ENCODE data around the gene GNAZ. TPM values are rescaled to one million over a fixed set of nuclear protein-coding genes. Genes with fewer than 3 reads are reported as not detected.

The GNAZ gene
- polyA plus RNA-seq, 2 of the 4 experiments (the other 2 are of a cell fraction) = 1.9 to 2.5 TPM

DNA sequence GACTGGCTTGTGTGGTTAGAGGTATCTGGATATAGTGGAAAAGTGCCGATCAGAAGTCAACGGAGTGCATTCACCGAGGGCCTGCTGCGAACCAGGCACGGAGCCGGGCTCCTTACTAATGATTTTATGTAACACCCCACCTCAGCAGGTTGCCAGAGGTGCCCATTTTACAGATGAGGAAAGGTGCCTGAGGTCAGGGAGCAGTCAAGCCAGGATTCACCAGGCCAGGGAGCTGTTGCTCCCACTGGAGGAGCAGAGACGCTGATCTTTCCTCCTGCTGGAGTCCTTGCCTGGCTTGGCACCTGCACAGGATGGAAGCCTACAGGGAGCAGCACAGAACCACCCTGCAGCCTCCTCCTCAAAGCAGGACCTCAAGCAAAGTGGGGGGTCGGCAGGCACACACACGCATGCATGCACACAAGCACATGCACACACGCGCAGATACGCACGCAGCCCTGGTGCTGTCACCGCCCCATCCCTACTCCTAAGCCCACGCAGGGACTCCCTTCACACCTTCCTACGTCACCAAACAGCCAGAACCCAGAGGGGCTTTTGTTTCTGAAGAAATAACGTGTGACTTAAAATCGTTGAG, 55.3 kb downstream of the GNAZ start:
- Histone ChIP-seq H3K4me3 (no peak overlapping the region), H3K4me1 (no peaks in the 10 kb centered on the region), H3K4me2 (no peak overlapping the region), H3K27ac (no peak overlapping the region), H3K9me3 (no peaks in the 10 kb centered on the region)
- FAIRE-seq (no peak), DNase-seq (ENCODE audit: low read depth in 1 of 2, low spot score in 1 of 2) (no peak), ATAC-seq (no peak)
- TF ChIP-seq NR3C1 (IDR thresholded peaks at IDR 0.05) (no peak), HOXA7 (CRISPR knock-in tag; IDR thresholded peaks at IDR 0.05) (no peak), CEBPB (IDR thresholded peaks at IDR 0.05) (no peak), ZC3H11A (IDR thresholded peaks at IDR 0.05) (no peak), POLR2A (IDR thresholded peaks at IDR 0.05; ENCODE audit: low read length) (no peak), RCOR1 (IDR thresholded peaks at IDR 0.05; ENCODE audit: low read depth, low read length) (no peak), MAZ (IDR thresholded peaks at IDR 0.05; ENCODE audit: borderline replicate concordance, low read depth, low read length) (no peak), MAFK (IDR thresholded peaks at IDR 0.05; ENCODE audit: partially characterized antibody) (no peak)
- TF ChIP-seq, protein P1, sequence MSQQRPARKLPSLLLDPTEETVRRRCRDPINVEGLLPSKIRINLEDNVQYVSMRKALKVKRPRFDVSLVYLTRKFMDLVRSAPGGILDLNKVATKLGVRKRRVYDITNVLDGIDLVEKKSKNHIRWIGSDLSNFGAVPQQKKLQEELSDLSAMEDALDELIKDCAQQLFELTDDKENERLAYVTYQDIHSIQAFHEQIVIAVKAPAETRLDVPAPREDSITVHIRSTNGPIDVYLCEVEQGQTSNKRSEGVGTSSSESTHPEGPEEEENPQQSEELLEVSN (IDR thresholded peaks at IDR 0.05; ENCODE audit: borderline replicate concordance, low read depth) = no peak
- WGBS (ENCODE audit: missing lambda C conversion rate) = 77% methylated on average over 14 of the region's 18 CpGs
- POLR2A ChIA-PET = no interaction called here
- CTCF ChIA-PET = interaction anchor here (8.7 to 9.6 kb wide), 2 partner anchors 167 kb away, joined by 144 to 314 read pairs; no protein-coding TSS in a partner anchor

DNA sequence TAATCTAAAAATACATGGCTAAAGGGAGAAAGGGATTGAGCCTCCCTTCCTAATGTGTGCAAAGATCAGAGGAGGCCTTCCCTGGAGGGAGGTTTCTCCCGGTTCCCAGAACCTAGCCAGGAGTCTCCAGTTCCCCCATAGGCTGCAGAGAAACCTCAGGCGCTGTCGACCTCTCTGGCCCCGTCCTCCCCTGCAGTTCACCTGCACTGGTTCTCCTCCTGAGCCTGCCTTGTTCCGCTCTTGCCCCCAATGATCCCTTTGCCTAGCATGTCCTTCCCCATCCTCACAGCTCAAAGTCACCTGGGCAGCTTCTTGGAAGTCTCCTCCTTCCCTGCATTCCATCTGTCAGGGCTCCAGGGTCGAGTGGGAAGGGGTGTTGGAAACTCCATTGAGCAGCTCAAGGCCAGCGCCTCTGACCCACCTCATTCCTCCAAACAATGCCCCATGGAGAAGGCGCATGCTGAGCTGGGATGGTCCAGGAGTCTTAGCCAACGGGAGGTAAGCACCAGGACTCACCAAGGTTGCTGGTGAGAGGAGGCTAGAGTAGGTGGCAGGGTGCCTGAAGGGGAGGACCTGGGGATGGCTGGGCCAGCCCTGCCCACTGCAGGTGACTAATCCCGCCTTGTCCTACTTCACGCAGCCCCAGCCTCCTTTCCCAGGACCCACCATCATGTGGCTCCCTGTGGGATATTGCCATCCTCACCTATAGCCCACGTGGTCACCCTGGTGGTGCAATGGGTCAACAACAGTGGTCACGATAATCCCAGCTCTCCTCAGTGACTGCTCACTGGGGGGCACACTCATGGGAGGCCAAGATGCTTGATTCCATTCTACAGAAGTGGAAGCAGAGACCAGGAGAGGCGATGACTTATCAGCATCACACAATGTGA, 56.1 kb downstream of the GNAZ start:
- H3K27ac ChIP-seq = no peak overlapping the region
- POLR2A ChIA-PET = no interaction called here
- TF ChIP-seq FOSL2 (IDR thresholded peaks at IDR 0.05) (no peak), FOSL2 (CRISPR knock-in tag; IDR thresholded peaks at IDR 0.05) (no peak), GATA3 (IDR thresholded peaks at IDR 0.05; ENCODE audit: borderline replicate concordance) (no peak), JUNB (IDR thresholded peaks at IDR 0.05) (no peak), SMC3 (IDR thresholded peaks at IDR 0.05) (no peak), KDM5A (IDR thresholded peaks at IDR 0.05) (no peak), ZSCAN20 (CRISPR knock-in tag; IDR thresholded peaks at IDR 0.05) (no peak), KDM1A (IDR thresholded peaks at IDR 0.05; ENCODE audit: low read depth) (no peak), ZNF302 (CRISPR knock-in tag; IDR thresholded peaks at IDR 0.05) (no peak), CEBPB (IDR thresholded peaks at IDR 0.05) (no peak), FOXS1 (CRISPR knock-in tag; IDR thresholded peaks at IDR 0.05) (no peak), POLR2AphosphoS2 (conservative IDR thresholded peaks at IDR 0.05; ENCODE audit: low read length) (no peak), CHD4 (IDR thresholded peaks at IDR 0.05; ENCODE audit: borderline replicate concordance) (no peak), RARB (CRISPR knock-in tag; IDR thresholded peaks at IDR 0.05) (no peak), TFCP2L1 (CRISPR knock-in tag; IDR thresholded peaks at IDR 0.05) (no peak), PHF8 (IDR thresholded peaks at IDR 0.05; ENCODE audit: borderline replicate concordance, low read depth) (no peak), MYC (IDR thresholded peaks at IDR 0.05; ENCODE audit: borderline replicate concordance, low read length) (no peak), HEYL (CRISPR knock-in tag; IDR thresholded peaks at IDR 0.05) (no peak)
- TF ChIP-seq, protein P2, sequence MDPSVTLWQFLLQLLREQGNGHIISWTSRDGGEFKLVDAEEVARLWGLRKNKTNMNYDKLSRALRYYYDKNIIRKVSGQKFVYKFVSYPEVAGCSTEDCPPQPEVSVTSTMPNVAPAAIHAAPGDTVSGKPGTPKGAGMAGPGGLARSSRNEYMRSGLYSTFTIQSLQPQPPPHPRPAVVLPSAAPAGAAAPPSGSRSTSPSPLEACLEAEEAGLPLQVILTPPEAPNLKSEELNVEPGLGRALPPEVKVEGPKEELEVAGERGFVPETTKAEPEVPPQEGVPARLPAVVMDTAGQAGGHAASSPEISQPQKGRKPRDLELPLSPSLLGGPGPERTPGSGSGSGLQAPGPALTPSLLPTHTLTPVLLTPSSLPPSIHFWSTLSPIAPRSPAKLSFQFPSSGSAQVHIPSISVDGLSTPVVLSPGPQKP (IDR thresholded peaks at IDR 0.05; ENCODE audit: low read depth, low read length) = no peak
- TF ChIP-seq, protein P3, sequence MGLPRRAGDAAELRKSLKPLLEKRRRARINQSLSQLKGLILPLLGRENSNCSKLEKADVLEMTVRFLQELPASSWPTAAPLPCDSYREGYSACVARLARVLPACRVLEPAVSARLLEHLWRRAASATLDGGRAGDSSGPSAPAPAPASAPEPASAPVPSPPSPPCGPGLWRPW (IDR thresholded peaks at IDR 0.05) = no peak
- TF ChIP-seq, protein P4, sequence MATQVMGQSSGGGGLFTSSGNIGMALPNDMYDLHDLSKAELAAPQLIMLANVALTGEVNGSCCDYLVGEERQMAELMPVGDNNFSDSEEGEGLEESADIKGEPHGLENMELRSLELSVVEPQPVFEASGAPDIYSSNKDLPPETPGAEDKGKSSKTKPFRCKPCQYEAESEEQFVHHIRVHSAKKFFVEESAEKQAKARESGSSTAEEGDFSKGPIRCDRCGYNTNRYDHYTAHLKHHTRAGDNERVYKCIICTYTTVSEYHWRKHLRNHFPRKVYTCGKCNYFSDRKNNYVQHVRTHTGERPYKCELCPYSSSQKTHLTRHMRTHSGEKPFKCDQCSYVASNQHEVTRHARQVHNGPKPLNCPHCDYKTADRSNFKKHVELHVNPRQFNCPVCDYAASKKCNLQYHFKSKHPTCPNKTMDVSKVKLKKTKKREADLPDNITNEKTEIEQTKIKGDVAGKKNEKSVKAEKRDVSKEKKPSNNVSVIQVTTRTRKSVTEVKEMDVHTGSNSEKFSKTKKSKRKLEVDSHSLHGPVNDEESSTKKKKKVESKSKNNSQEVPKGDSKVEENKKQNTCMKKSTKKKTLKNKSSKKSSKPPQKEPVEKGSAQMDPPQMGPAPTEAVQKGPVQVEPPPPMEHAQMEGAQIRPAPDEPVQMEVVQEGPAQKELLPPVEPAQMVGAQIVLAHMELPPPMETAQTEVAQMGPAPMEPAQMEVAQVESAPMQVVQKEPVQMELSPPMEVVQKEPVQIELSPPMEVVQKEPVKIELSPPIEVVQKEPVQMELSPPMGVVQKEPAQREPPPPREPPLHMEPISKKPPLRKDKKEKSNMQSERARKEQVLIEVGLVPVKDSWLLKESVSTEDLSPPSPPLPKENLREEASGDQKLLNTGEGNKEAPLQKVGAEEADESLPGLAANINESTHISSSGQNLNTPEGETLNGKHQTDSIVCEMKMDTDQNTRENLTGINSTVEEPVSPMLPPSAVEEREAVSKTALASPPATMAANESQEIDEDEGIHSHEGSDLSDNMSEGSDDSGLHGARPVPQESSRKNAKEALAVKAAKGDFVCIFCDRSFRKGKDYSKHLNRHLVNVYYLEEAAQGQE (IDR thresholded peaks at IDR 0.05) = no peak
- ATAC-seq = no peak
- DNase-seq (ENCODE audit: low read depth in 1 of 2, low spot score in 1 of 2) = no peak
- CTCF ChIA-PET = interaction anchor here (0.7 to 8.7 kb wide), 3 partner anchors 22 to 259 kb away, joined by 3 to 314 read pairs (median 3); no protein-coding TSS in a partner anchor
- H3K4me1 ChIP-seq = no peaks in the 10 kb centered on the region
- no peak for FAIRE-seq
- no peaks in the 10 kb centered on the region for H3K9me3 ChIP-seq
- WGBS (ENCODE audit: missing lambda C conversion rate) = 66% methylated on average over 12 of the region's 14 CpGs
- H3K4me3 ChIP-seq = no peak overlapping the region
- no peak overlapping the region for H3K4me2 ChIP-seq

Data from A549 (cell line).